Upper lobe of right lung (tissue), 1 donor: Measurements from ENCODE around the gene TIPARP. TPM values are rescaled to one million over a fixed set of nuclear protein-coding genes. Genes with fewer than 3 reads are reported as not detected.

Experiments
- ATAC-seq: fragments of 200-7000 bp; cut with Tn5 transposase; one replicate; pipeline ENCODE4 v1.9.1; 2020; ENCODE audit warnings: mild to moderate bottlenecking, moderate library complexity
- DNase-seq: peaks from one replicate; pipeline ENCODE4 v3.0.0-alpha.2; 2020
- H3K27ac ChIP-seq: fragments of 200-600 bp; one replicate; pipeline ENCODE4 v1.8.0; 2022
- H3K27me3 ChIP-seq: fragments of 200-600 bp; one replicate; pipeline ENCODE4 v1.8.0; 2022; ENCODE audit warnings: mild to moderate bottlenecking
- H3K36me3 ChIP-seq: fragments of 200-600 bp; one replicate; pipeline ENCODE4 v1.8.0; 2022
- H3K4me1 ChIP-seq: fragments of 200-600 bp; one replicate; pipeline ENCODE4 v1.8.0; 2022
- H3K4me3 ChIP-seq: fragments of 200-600 bp; one replicate; pipeline ENCODE4 v1.8.0; 2022; ENCODE audit warnings: mild to moderate bottlenecking
- H3K9me3 ChIP-seq: fragments of 200-600 bp; one replicate; pipeline ENCODE4 v1.8.0; 2022
- CTCF ChIP-seq: fragments of 200-600 bp; IDR thresholded peaks from one replicate; pipeline ENCODE4 v1.8.0; 2022; ENCODE audit warnings: antibody characterized with exemption
- intact Hi-C: fragments of 100-400 bp; cut with DNase I; formaldehyde crosslinking; loops from one replicate; pipeline ENCODE4 v1.11.0; 2022
- total RNA-seq: library from RNA; stranded (reverse); fragmentation: NEBNext Ultra II Directional; extraction: Animal tissue kit (Norgen Biotek cat#: 25700); gene quantifications from one replicate; pipeline ENCODE4 v1.2.1, GENCODE V29; 2021
- donor health status: DM: no; HTN: yes; CAD: no; lungs with severe emphysema.

The TIPARP gene
- total RNA-seq, 1 donor from 2014 or later: 56.9 TPM

- Histone ChIP-seq H3K9me3 (no peaks in the 10 kb centered on the region), H3K4me3 (no peak overlapping the region), H3K36me3 (no peaks in the 10 kb centered on the region), H3K4me1 (no peaks in the 10 kb centered on the region), H3K27ac (peak overlapping the region; percentile 1), H3K27me3 (no peaks in the 10 kb centered on the region)
- no peak for TF ChIP-seq CTCF
- intact Hi-C loops: no loop called here
- no peak for DNase-seq
- ATAC-seq: peak; percentile 17
Observed at GRCh38 chr3:156750191-156750873, 75.9 kb downstream of the TIPARP start.

- DNase-seq (no peak), ATAC-seq (peak; percentile 59)
- Histone ChIP-seq H3K27ac (peak overlapping the region; percentile 1), H3K4me1 (no peaks in the 10 kb centered on the region), H3K9me3 (no peaks in the 10 kb centered on the region), H3K27me3 (no peaks in the 10 kb centered on the region), H3K4me3 (no peak overlapping the region), H3K36me3 (no peaks in the 10 kb centered on the region)
- no peak for TF ChIP-seq CTCF
- intact Hi-C loops: no loop called here
Observed at GRCh38 chr3:156750874-156751245, 76.5 kb downstream of the TIPARP start.

GRCh38 chr3:156751461-156752025 is 77.2 kb downstream of the TIPARP start:
- DNase-seq (no peak), ATAC-seq (peak; percentile 37)
- Histone ChIP-seq H3K27me3 (no peaks in the 10 kb centered on the region), H3K4me3 (no peak overlapping the region), H3K36me3 (no peaks in the 10 kb centered on the region), H3K9me3 (no peaks in the 10 kb centered on the region), H3K4me1 (no peaks in the 10 kb centered on the region), H3K27ac (peak overlapping the region; percentile 1)
- intact Hi-C loops: no loop called here
- TF ChIP-seq CTCF: no peak

Other genes with a start within 250 kb of the TIPARP start
- 178 TPM for gene SSR3, start 119.5 kb upstream of the TIPARP start, total RNA-seq
- gene LEKR1, start 151.8 kb downstream of the TIPARP start, total RNA-seq: 2.1 TPM